ENCODE measurements around the gene FEN1. TPM values are rescaled to one million over a fixed set of nuclear protein-coding genes. Genes with fewer than 3 reads are reported as not detected.

FEN1 gene
- total and polyA plus RNA-seq, 8 donors = 4.2 to 24.6 (median 10.0) TPM; not detected in 1

DNA sequence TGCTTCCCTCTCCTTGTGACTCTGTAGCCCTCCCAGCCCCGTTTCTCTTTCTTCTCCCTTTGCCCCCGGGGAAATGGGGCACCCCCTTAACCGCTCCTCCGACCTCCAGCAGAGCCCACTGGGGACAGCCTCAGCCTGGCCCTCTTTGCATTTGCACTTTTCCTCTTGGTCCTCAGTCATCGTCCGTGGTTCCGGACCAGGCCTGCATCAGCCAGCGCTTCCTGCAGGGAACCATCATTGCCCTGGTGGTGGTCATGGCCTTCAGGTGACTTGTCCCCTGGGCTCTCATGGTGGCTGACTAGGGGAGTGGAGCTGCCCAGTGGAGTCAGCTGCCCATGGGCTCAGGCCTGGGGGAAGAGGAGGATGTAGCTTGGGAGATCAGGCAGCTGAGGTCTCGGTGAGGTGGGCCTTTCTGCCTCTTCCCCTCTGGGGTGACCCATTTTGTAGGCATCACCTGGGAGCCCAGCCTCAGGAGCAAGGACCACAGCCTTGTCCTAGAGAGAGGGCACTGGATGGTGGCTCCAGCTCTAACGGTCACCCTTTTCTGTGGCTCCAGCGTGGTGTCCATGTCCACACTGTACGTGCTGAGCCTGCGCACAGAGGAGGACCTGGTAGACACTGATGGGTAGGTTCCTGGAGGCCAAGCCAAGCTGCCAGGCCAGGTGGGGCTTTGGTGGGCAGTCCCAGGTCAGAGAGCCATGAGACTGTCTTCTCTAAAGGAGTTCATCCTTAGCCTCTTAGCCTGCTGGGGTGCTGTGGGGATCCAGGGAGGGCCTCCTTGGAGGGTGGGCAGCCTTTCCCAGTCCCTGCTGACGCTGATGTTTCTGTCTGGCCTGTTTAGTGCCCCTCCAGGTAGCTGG is 12.8 kb upstream of the FEN1 start:
- intact Hi-C loops (cut with DNase I; ENCODE audit: low total_unique reads) = no loop called here
- Histone ChIP-seq H3K4me1 (peaks cover 17 to 32% (median 28%) of the 10 kb centered on the region in 4 donors), H3K27ac (peak overlapping the region in 1 of 5 donors; percentile 22), H3K4me3 (no peak overlapping the region), H3K9me3 (no peaks in the 10 kb centered on the region), H3K27me3 (no peaks in the 10 kb centered on the region), H3K36me3 (peaks cover 40 to 83% (median 79%) of the 10 kb centered on the region in 4 donors)
- WGBS, 5 donors = 83 to 92% (median 86%) methylated on average over 13 to 14 of the region's 14 CpGs
- TF ChIP-seq EP300 (IDR thresholded peaks at IDR 0.05) (no peak), POLR2A (IDR thresholded peaks at IDR 0.05) (no peak), POLR2AphosphoS5 (IDR thresholded peaks at IDR 0.05) (no peak)
- TF ChIP-seq, protein P1, sequence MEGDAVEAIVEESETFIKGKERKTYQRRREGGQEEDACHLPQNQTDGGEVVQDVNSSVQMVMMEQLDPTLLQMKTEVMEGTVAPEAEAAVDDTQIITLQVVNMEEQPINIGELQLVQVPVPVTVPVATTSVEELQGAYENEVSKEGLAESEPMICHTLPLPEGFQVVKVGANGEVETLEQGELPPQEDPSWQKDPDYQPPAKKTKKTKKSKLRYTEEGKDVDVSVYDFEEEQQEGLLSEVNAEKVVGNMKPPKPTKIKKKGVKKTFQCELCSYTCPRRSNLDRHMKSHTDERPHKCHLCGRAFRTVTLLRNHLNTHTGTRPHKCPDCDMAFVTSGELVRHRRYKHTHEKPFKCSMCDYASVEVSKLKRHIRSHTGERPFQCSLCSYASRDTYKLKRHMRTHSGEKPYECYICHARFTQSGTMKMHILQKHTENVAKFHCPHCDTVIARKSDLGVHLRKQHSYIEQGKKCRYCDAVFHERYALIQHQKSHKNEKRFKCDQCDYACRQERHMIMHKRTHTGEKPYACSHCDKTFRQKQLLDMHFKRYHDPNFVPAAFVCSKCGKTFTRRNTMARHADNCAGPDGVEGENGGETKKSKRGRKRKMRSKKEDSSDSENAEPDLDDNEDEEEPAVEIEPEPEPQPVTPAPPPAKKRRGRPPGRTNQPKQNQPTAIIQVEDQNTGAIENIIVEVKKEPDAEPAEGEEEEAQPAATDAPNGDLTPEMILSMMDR (IDR thresholded peaks at IDR 0.05) = no peak
- DNase-seq = no peak

DNA sequence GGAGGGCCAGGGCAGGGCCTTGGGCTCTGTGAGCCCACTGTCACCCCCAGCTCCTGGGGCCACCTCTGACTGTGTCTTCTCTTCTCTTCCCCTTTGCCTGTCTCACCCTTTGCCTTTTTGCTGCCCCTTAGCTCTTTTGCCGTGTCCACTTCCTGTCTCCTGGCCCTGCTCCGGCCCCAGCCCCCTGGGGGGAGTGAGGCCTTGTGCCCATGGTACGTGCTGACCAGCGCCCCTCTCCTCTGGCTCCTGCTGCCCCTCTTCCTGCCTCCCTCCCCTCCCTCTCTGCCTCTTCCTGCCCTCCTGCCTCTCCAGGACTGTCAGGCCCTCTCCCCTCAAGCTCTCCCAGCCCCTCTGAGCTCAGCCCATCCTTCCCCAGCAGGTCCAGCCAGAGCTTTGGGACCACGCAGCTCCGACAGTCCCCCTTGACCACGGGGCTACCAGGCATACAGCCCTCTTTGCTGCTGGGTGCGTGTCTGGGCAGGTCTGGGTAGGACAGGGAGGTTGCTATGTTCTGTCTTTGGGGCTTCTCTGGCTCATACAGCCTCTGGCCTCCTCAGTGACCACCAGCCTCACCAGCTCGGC is 12.0 kb upstream of the FEN1 start:
- Histone ChIP-seq H3K4me1 (peaks cover 12 to 25% (median 21%) of the 10 kb centered on the region in 4 donors), H3K36me3 (peaks cover 47 to 91% (median 87%) of the 10 kb centered on the region in 4 donors), H3K27ac (peak overlapping the region in 1 of 5 donors; percentile 22), H3K4me3 (no peak overlapping the region), H3K27me3 (no peaks in the 10 kb centered on the region), H3K9me3 (no peaks in the 10 kb centered on the region)
- WGBS, 5 donors = 80 to 89% (median 82%) methylated on average over 9 of the region's 9 CpGs
- DNase-seq = no peak
- intact Hi-C loops (cut with DNase I; ENCODE audit: low total_unique reads) = no loop called here
- TF ChIP-seq, protein P1 (IDR thresholded peaks at IDR 0.05) = no peak
- TF ChIP-seq POLR2A (IDR thresholded peaks at IDR 0.05) (no peak), POLR2AphosphoS5 (IDR thresholded peaks at IDR 0.05) (no peak), EP300 (IDR thresholded peaks at IDR 0.05) (no peak)

DNA sequence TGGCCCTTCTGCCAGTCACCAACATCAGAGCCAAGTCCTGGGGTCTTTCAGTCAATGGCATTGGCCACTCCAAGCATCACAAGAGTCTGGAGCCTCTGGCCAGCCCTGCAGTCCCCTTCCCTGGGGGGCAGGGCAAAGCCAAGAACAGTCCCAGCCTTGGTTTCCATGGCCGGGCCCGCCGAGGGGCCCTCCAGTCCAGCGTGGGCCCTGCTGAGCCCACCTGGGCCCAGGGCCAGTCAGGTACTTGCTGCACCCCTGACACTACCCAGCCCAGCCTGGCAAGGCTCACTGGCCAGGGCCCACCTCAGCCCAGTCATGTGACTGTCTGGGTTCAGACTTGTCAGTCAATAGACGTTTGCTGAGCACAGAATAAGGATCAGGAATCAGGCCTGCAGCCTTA is 11.1 kb upstream of the FEN1 start:
- intact Hi-C loops (cut with DNase I; ENCODE audit: low total_unique reads) = no loop called here
- H3K27ac ChIP-seq = no peak overlapping the region
- peaks cover 56 to 98% (median 93%) of the 10 kb centered on the region in 4 donors for H3K36me3 ChIP-seq
- no peak overlapping the region for H3K4me3 ChIP-seq
- TF ChIP-seq, protein P1 (IDR thresholded peaks at IDR 0.05) = no peak
- TF ChIP-seq EP300 (IDR thresholded peaks at IDR 0.05) (no peak), POLR2A (IDR thresholded peaks at IDR 0.05) (no peak), POLR2AphosphoS5 (IDR thresholded peaks at IDR 0.05) (no peak)
- no peaks in the 10 kb centered on the region for H3K9me3 ChIP-seq
- peaks cover 12 to 21% (median 13%) of the 10 kb centered on the region in 4 donors for H3K4me1 ChIP-seq
- 33 to 69% (median 65%) methylated on average over 1 to 5 of the region's 5 CpGs for WGBS, 5 donors
- no peaks in the 10 kb centered on the region for H3K27me3 ChIP-seq
- no peak for DNase-seq

DNA sequence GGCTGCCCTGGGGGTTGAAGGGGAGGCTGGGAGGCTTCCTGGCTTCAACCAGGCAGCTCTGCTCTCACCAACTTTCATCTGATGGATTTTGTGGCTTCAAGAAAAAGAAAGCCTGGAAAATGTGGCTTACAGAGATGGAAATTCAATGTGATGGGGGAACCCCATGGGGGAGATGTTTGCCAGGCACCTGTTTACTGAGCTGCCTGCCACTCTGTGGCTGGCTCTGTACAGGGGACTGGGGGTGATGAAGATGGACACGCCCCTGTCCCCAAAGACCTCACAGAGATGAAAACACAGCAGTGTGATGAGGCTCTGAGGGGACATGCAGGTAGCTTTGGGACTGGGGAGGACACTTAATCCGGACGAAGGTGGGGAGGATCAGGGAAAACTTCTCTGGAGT is 10.4 kb upstream of the FEN1 start:
- Histone ChIP-seq H3K9me3 (no peaks in the 10 kb centered on the region), H3K4me1 (peaks cover 6 to 14% (median 6%) of the 10 kb centered on the region in 4 donors), H3K36me3 (peaks cover 60 to 100% (median 99%) of the 10 kb centered on the region in 4 donors), H3K27ac (no peak overlapping the region), H3K4me3 (no peak overlapping the region), H3K27me3 (no peaks in the 10 kb centered on the region)
- intact Hi-C loops (cut with DNase I; ENCODE audit: low total_unique reads) = no loop called here
- no peak for TF ChIP-seq POLR2AphosphoS5 (IDR thresholded peaks at IDR 0.05)
- TF ChIP-seq POLR2A (IDR thresholded peaks at IDR 0.05) = no peak
- TF ChIP-seq, protein P1 (IDR thresholded peaks at IDR 0.05) = no peak
- DNase-seq = no peak
- WGBS, 5 donors = 81 to 93% (median 88%) methylated on average over 3 of the region's 3 CpGs

Data from stomach (tissue), 9 donors.